Suprapubic skin (tissue), 4 donors: Measurements from ENCODE around the gene BDKRB2. TPM values are rescaled to one million over a fixed set of nuclear protein-coding genes. Genes with fewer than 3 reads are reported as not detected.
"Not testable (repeated sequence)": the region's sequence is repeated elsewhere in the genome, so short reads cannot be mapped to it uniquely, and the experiment has no call there.

Source experiments
- DNase-seq, 2 donors: peaks; one replicate each; pipeline ENCODE4 v3.0.0-alpha.2; 2019; ENCODE audit warnings: low spot score in 2 of 2
- H3K27ac ChIP-seq: fragments of 200-600 bp; sonication (generic); one replicate; pipeline ENCODE4 v1.5.1; 2019
- H3K27me3 ChIP-seq: fragments of 200-600 bp; sonication (generic); one replicate; pipeline ENCODE4 v1.5.1; 2019
- H3K36me3 ChIP-seq: fragments of 200-600 bp; sonication (generic); one replicate; pipeline ENCODE4 v1.5.1; 2019
- H3K4me1 ChIP-seq: fragments of 200-600 bp; sonication (generic); one replicate; pipeline ENCODE4 v1.5.1; 2019
- H3K4me3 ChIP-seq: fragments of 200-600 bp; sonication (generic); one replicate; pipeline ENCODE4 v1.5.1; 2019; ENCODE audit warnings: mild to moderate bottlenecking
- H3K9me3 ChIP-seq: fragments of 200-600 bp; sonication (generic); one replicate; pipeline ENCODE4 v1.5.1; 2019
- EP300 ChIP-seq: sonication (generic); formaldehyde crosslinking; IDR thresholded peaks from one replicate; pipeline ENCODE4 v1.6.1; 2017; ENCODE audit warnings: antibody characterized with exemption
- POLR2A ChIP-seq, 2 donors: fragments of 450-650 bp; IDR thresholded peaks; one replicate each; pipeline ENCODE4 v1.6.1; 2017; ENCODE audit warnings: antibody characterized with exemption in 2 of 2, mild to moderate bottlenecking in 2 of 2, moderate library complexity in 2 of 2
- POLR2AphosphoS5 ChIP-seq, 3 donors: sonication (generic); formaldehyde crosslinking; IDR thresholded peaks; one replicate each; pipeline ENCODE4 v1.6.1; 2017; ENCODE audit warnings: antibody characterized with exemption in 3 of 3
- WGBS: methylation state at CpG from one replicate; pipeline ENCODE4 v1.1.5; 2018; 5-methylcytosine and 5-hydroxymethylcytosine counted together
- total RNA-seq, 4 donors: library from RNA; depleted of rRNA; stranded (reverse); fragments of >200 nt; gene quantifications; one replicate each; pipeline ENCODE4 v1.1.0, GENCODE V29; 2016
- TF ChIP-seq, protein P1 (sequence below), 2 donors: fragments of 200-600 bp in 1 of 2; fragments of 450-650 bp in 1 of 2; sonication (generic) in 1 of 2; IDR thresholded peaks; one replicate each; pipeline ENCODE4 v1.5.1; 2016 to 2019; ENCODE audit warnings: antibody characterized with exemption in 2 of 2, mild to moderate bottlenecking in 1 of 2, moderate library complexity in 1 of 2

The BDKRB2 gene
- total RNA-seq, 4 donors from 2014 or later: 9.7 to 17.9 (median 14.3) TPM

DNA sequence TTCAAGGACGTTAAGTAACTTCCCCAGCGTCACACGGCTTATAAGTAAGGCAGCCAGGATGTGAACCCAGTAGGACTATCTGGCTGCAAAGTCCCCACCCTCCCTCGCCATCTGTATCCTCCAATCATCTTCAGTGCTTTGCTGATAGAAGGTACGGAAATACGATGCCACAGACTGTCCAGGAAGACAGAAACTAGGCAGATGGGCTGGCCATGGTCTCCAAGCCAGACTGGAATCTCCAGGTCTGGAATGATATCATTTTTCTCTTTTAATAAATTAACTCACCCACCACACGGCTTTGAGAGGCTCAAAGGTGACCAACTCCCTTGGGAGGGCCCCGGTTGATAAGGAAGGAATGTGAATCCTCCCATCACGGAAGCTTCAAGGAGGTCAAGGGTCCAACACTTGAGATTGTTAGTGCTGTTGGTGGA lies 35.1 kb downstream of the BDKRB2 start:
- no peak overlapping the region for H3K4me3 ChIP-seq
- H3K27me3 ChIP-seq: no peaks in the 10 kb centered on the region
- TF ChIP-seq POLR2AphosphoS5 (IDR thresholded peaks at IDR 0.05) (no peak), EP300 (no peak), POLR2A (IDR thresholded peaks at IDR 0.05) (no peak)
- TF ChIP-seq, protein P1, sequence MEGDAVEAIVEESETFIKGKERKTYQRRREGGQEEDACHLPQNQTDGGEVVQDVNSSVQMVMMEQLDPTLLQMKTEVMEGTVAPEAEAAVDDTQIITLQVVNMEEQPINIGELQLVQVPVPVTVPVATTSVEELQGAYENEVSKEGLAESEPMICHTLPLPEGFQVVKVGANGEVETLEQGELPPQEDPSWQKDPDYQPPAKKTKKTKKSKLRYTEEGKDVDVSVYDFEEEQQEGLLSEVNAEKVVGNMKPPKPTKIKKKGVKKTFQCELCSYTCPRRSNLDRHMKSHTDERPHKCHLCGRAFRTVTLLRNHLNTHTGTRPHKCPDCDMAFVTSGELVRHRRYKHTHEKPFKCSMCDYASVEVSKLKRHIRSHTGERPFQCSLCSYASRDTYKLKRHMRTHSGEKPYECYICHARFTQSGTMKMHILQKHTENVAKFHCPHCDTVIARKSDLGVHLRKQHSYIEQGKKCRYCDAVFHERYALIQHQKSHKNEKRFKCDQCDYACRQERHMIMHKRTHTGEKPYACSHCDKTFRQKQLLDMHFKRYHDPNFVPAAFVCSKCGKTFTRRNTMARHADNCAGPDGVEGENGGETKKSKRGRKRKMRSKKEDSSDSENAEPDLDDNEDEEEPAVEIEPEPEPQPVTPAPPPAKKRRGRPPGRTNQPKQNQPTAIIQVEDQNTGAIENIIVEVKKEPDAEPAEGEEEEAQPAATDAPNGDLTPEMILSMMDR (IDR thresholded peaks at IDR 0.05): no peak
- no peaks in the 10 kb centered on the region for H3K4me1 ChIP-seq
- H3K27ac ChIP-seq: no peak overlapping the region
- DNase-seq: no peak
- no peaks in the 10 kb centered on the region for H3K9me3 ChIP-seq
- 81% methylated on average over 9 of the region's 9 CpGs for WGBS
- peaks cover 15% of the 10 kb centered on the region for H3K36me3 ChIP-seq

DNA sequence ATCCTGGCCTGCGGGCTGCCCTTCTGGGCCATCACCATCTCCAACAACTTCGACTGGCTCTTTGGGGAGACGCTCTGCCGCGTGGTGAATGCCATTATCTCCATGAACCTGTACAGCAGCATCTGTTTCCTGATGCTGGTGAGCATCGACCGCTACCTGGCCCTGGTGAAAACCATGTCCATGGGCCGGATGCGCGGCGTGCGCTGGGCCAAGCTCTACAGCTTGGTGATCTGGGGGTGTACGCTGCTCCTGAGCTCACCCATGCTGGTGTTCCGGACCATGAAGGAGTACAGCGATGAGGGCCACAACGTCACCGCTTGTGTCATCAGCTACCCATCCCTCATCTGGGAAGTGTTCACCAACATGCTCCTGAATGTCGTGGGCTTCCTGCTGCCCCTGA lies 36.0 kb downstream of the BDKRB2 start:
- DNase-seq: no peak
- TF ChIP-seq, protein P1 (IDR thresholded peaks at IDR 0.05): no peak
- TF ChIP-seq EP300 (no peak), POLR2AphosphoS5 (IDR thresholded peaks at IDR 0.05) (no peak), POLR2A (IDR thresholded peaks at IDR 0.05) (no peak)
- Histone ChIP-seq H3K36me3 (peaks cover 15% of the 10 kb centered on the region), H3K27me3 (no peaks in the 10 kb centered on the region), H3K4me3 (no peak overlapping the region), H3K4me1 (no peaks in the 10 kb centered on the region), H3K27ac (no peak overlapping the region), H3K9me3 (no peaks in the 10 kb centered on the region)
- WGBS: 100% methylated on average over 5 of the region's 18 CpGs

DNA sequence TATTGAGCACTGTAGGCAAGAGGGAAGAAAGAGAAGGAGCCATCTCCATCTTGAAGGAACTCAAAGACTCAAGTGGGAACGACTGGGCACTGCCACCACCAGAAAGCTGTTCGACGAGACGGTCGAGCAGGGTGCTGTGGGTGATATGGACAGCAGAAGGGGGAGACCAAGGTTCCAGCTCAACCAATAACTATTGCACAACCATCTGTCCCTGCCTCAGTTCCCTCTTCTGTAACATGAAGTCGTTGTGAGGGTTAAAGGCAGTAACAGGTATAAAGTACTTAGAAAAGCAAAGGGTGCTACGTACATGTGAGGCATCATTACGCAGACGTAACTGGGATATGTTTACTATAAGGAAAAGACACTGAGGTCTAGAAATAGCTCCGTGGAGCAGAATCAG lies 37.5 kb downstream of the BDKRB2 start:
- no peaks in the 10 kb centered on the region for H3K27me3 ChIP-seq
- H3K4me1 ChIP-seq: no peaks in the 10 kb centered on the region
- H3K27ac ChIP-seq: no peak overlapping the region
- TF ChIP-seq, protein P1 (IDR thresholded peaks at IDR 0.05): no peak
- no peak for TF ChIP-seq POLR2AphosphoS5 (IDR thresholded peaks at IDR 0.05)
- DNase-seq: no peak
- H3K4me3 ChIP-seq: no peak overlapping the region
- WGBS: 96% methylated on average over 10 of the region's 10 CpGs
- H3K9me3 ChIP-seq: no peaks in the 10 kb centered on the region
- H3K36me3 ChIP-seq: peaks cover 15% of the 10 kb centered on the region

DNA sequence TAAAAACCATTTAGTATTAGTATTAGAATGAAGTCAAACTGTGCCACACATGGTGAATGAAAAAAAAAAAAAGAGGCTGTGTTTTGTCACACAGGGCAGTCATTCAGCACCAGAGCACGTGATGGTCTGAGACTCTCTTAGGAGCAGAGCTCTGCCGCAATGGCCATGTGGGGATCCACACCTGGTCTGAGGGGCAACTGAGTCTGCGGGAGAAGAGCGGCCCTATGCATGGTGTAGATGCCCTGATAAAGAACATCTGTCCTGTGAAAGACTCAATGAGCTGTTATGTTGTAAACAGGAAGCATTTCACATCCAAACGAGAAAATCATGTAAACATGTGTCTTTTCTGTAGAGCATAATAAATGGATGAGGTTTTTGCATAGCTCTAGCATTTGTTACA lies 39.1 kb downstream of the BDKRB2 start:
- no peaks in the 10 kb centered on the region for H3K4me1 ChIP-seq
- TF ChIP-seq EP300 (no peak), POLR2A (IDR thresholded peaks at IDR 0.05) (no peak)
- TF ChIP-seq, protein P1 (IDR thresholded peaks at IDR 0.05): no peak
- H3K36me3 ChIP-seq: peaks cover 7% of the 10 kb centered on the region

DNA sequence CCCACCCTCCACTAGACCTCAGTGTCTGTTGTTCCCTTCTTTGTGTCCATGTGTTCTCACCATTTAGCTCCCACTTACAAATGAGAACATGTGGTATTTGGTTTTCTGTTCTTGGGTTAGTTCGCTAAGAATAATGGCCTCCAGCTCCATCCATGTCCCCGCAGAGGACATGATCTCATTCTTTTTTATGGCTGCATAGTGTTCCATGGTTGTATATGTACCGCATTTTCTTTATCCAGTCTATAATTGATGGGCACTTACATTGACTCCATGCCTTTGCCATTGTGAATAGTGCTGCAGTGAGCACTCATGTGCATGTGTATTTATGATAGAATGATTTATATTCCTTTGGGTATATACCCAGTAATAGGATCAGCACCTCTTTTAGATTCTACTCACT lies 40.4 kb downstream of the BDKRB2 start:
- WGBS: 96% methylated on average over 3 of the region's 3 CpGs
- not testable (repeated sequence) for H3K4me3 ChIP-seq, H3K36me3 ChIP-seq, H3K27ac ChIP-seq, H3K4me1 ChIP-seq, H3K27me3 ChIP-seq, H3K9me3 ChIP-seq, DNase-seq

More for the DNA sequence above, 39.1 kb downstream of the BDKRB2 start:
- no peak for DNase-seq
- Histone ChIP-seq H3K27ac (no peak overlapping the region), H3K4me3 (no peak overlapping the region), H3K27me3 (no peaks in the 10 kb centered on the region), H3K9me3 (no peaks in the 10 kb centered on the region)
- 52% methylated on average over 5 of the region's 5 CpGs for WGBS
